ENCODE data around the gene RFFL.
"Not testable (repeated sequence)": the region's sequence is repeated elsewhere in the genome, so short reads cannot be mapped to it uniquely, and the experiment has no call there.

Gene RFFL

GRCh38 chr17:35046740-35047283, 16.7 kb downstream of the RFFL start:
- Histone ChIP-seq H3K9me2 (replicated peaks; ENCODE audit: control insufficient read depth, low read length) (no peaks in the 10 kb centered on the region), H3K4me2 (ENCODE audit: low read length) (peak overlapping the region; percentile 26), H3K4me3 (ENCODE audit: low read length) (no peak overlapping the region), H3F3A (ENCODE audit: control insufficient read depth, insufficient read depth) (no peaks in the 10 kb centered on the region), H3K27me3 (ENCODE audit: control insufficient read depth, low read length) (0 out of 2 replicates have a peak, but pooled peaks cover 3% of the 10 kb centered on the region), H4K20me1 (ENCODE audit: control insufficient read depth, insufficient read depth, low read depth, low read length) (no peaks in the 10 kb centered on the region), H3K36me3 (ENCODE audit: control insufficient read depth, low read length) (no peaks in the 10 kb centered on the region), H3K79me2 (ENCODE audit: control insufficient read depth, low read length) (no peaks in the 10 kb centered on the region), H3K9me3 (ENCODE audit: control insufficient read depth, insufficient read depth, low read length) (no peaks in the 10 kb centered on the region), H3K4me1 (ENCODE audit: control insufficient read depth, low read length) (peaks cover 17% of the 10 kb centered on the region), H3K27ac (ENCODE audit: low read depth, low read length) (no peak overlapping the region)
- TF ChIP-seq EZH2phosphoT487 (IDR thresholded peaks at IDR 0.05; ENCODE audit: borderline replicate concordance, low read length) (no peak), CTCF (IDR thresholded peaks at IDR 0.05; ENCODE audit: low read depth, low read length, poor library complexity, severe bottlenecking) (no peak)

- H3K4me2 ChIP-seq (ENCODE audit: low read length) = no peak overlapping the region; the same call in 1 of the 2 replicates
- peaks cover 12% of the 10 kb centered on the region for H3K4me1 ChIP-seq (ENCODE audit: control insufficient read depth, low read length)
- H3K27me3 ChIP-seq (ENCODE audit: control insufficient read depth, low read length) = 0 out of 2 replicates have a peak, but pooled peaks cover 3% of the 10 kb centered on the region
- TF ChIP-seq EZH2phosphoT487 (IDR thresholded peaks at IDR 0.05; ENCODE audit: borderline replicate concordance, low read length) (no peak), CTCF (IDR thresholded peaks at IDR 0.05; ENCODE audit: low read depth, low read length, poor library complexity, severe bottlenecking) (no peak)
- H4K20me1 ChIP-seq (ENCODE audit: control insufficient read depth, insufficient read depth, low read depth, low read length) = no peaks in the 10 kb centered on the region
- no peaks in the 10 kb centered on the region for H3F3A ChIP-seq (ENCODE audit: control insufficient read depth, insufficient read depth)
- H3K4me3 ChIP-seq (ENCODE audit: low read length) = no peak overlapping the region
- H3K27ac ChIP-seq (ENCODE audit: low read depth, low read length) = no peak overlapping the region
- H3K9me3 ChIP-seq (ENCODE audit: control insufficient read depth, insufficient read depth, low read length) = no peaks in the 10 kb centered on the region
- H3K79me2 ChIP-seq (ENCODE audit: control insufficient read depth, low read length) = no peaks in the 10 kb centered on the region
- H3K9me2 ChIP-seq (replicated peaks; ENCODE audit: control insufficient read depth, low read length) = no peaks in the 10 kb centered on the region
- no peaks in the 10 kb centered on the region for H3K36me3 ChIP-seq (ENCODE audit: control insufficient read depth, low read length)
Measured at GRCh38 chr17:35046245-35046644, 17.3 kb downstream of the RFFL start.

- H3F3A ChIP-seq (ENCODE audit: control insufficient read depth, insufficient read depth); H3K4me2 ChIP-seq (ENCODE audit: low read length); H3K4me1 ChIP-seq (ENCODE audit: control insufficient read depth, low read length); H3K79me2 ChIP-seq (ENCODE audit: control insufficient read depth, low read length); H3K4me3 ChIP-seq (ENCODE audit: low read length); H4K20me1 ChIP-seq (ENCODE audit: control insufficient read depth, insufficient read depth, low read depth, low read length); H3K27ac ChIP-seq (ENCODE audit: low read depth, low read length); H3K36me3 ChIP-seq (ENCODE audit: control insufficient read depth, low read length); H3K27me3 ChIP-seq (ENCODE audit: control insufficient read depth, low read length); H3K9me3 ChIP-seq (ENCODE audit: control insufficient read depth, insufficient read depth, low read length); H3K9me2 ChIP-seq (replicated peaks; ENCODE audit: control insufficient read depth, low read length): not testable (repeated sequence)
Measured at GRCh38 chr17:35045458-35045979, 18.0 kb downstream of the RFFL start.

GRCh38 chr17:35044181-35044580, 19.3 kb downstream of the RFFL start:
- Histone ChIP-seq H3K27me3 (ENCODE audit: control insufficient read depth, low read length) (0 out of 2 replicates have a peak, but pooled peaks cover 3% of the 10 kb centered on the region), H3K9me3 (ENCODE audit: control insufficient read depth, insufficient read depth, low read length) (no peaks in the 10 kb centered on the region), H3K4me2 (ENCODE audit: low read length) (no peak overlapping the region), H3K27ac (ENCODE audit: low read depth, low read length) (no peak overlapping the region), H3K4me3 (ENCODE audit: low read length) (no peak overlapping the region), H3K79me2 (ENCODE audit: control insufficient read depth, low read length) (no peaks in the 10 kb centered on the region), H3K36me3 (ENCODE audit: control insufficient read depth, low read length) (no peaks in the 10 kb centered on the region), H3K4me1 (ENCODE audit: control insufficient read depth, low read length) (peaks cover 5% of the 10 kb centered on the region; the same call in 1 of the 2 replicates), H4K20me1 (ENCODE audit: control insufficient read depth, insufficient read depth, low read depth, low read length) (no peaks in the 10 kb centered on the region), H3K9me2 (replicated peaks; ENCODE audit: control insufficient read depth, low read length) (no peaks in the 10 kb centered on the region), H3F3A (ENCODE audit: control insufficient read depth, insufficient read depth) (no peaks in the 10 kb centered on the region)
- TF ChIP-seq CTCF (IDR thresholded peaks at IDR 0.05; ENCODE audit: low read depth, low read length, poor library complexity, severe bottlenecking) = no peak
- TF ChIP-seq EZH2phosphoT487 (IDR thresholded peaks at IDR 0.05; ENCODE audit: borderline replicate concordance, low read length) = no peak
